ENCODE measurements around the gene C1orf53. TPM values are rescaled to one million over a fixed set of nuclear protein-coding genes. Genes with fewer than 3 reads are reported as not detected.

The C1orf53 gene
- total RNA-seq, 1 experiment from 2014 or later = 15.1 TPM

- DNase-seq (ENCODE audit: unreplicated experiment) = no peak
- TF ChIP-seq, protein P1, sequence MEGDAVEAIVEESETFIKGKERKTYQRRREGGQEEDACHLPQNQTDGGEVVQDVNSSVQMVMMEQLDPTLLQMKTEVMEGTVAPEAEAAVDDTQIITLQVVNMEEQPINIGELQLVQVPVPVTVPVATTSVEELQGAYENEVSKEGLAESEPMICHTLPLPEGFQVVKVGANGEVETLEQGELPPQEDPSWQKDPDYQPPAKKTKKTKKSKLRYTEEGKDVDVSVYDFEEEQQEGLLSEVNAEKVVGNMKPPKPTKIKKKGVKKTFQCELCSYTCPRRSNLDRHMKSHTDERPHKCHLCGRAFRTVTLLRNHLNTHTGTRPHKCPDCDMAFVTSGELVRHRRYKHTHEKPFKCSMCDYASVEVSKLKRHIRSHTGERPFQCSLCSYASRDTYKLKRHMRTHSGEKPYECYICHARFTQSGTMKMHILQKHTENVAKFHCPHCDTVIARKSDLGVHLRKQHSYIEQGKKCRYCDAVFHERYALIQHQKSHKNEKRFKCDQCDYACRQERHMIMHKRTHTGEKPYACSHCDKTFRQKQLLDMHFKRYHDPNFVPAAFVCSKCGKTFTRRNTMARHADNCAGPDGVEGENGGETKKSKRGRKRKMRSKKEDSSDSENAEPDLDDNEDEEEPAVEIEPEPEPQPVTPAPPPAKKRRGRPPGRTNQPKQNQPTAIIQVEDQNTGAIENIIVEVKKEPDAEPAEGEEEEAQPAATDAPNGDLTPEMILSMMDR (IDR thresholded peaks at IDR 0.05; ENCODE audit: unreplicated experiment) = no peak
- Mint-ChIP-seq H3K4me3 (ENCODE audit: unreplicated experiment) (peak overlapping the region; percentile 56), H3K9me3 (ENCODE audit: unreplicated experiment) (no peaks in the 10 kb centered on the region), H3K27ac (ENCODE audit: low read depth, unreplicated experiment) (no peak overlapping the region), H3K36me3 (ENCODE audit: insufficient read depth, unreplicated experiment) (no peaks in the 10 kb centered on the region), H3K27me3 (ENCODE audit: insufficient read depth, unreplicated experiment) (no peaks in the 10 kb centered on the region), H3K4me1 (ENCODE audit: insufficient read depth, unreplicated experiment) (peaks cover 13% of the 10 kb centered on the region)
- CTCF ChIA-PET = interaction anchor here (0.6 to 2.8 kb wide), 10 partner anchors 8 to 786 kb away, joined by 3 to 13 read pairs (median 3); no protein-coding TSS in a partner anchor
- intact Hi-C loops (cut with micrococcal nuclease) = loop anchor here (2.0 kb wide), 1 partner anchor 225 kb away; no protein-coding TSS in a partner anchor
- BruUV-seq (replicated peaks) = no TSS peak
- POLR2A ChIA-PET = interaction anchor here (0.7 to 5.5 kb wide), 2 partner anchors 14 to 285 kb away, joined by 4 to 34 read pairs; partner anchors contain the start of gene C1orf53
These were observed 15.6 kb downstream of the C1orf53 start for GRCh38 chr1:197917805-197918651.

DNA sequence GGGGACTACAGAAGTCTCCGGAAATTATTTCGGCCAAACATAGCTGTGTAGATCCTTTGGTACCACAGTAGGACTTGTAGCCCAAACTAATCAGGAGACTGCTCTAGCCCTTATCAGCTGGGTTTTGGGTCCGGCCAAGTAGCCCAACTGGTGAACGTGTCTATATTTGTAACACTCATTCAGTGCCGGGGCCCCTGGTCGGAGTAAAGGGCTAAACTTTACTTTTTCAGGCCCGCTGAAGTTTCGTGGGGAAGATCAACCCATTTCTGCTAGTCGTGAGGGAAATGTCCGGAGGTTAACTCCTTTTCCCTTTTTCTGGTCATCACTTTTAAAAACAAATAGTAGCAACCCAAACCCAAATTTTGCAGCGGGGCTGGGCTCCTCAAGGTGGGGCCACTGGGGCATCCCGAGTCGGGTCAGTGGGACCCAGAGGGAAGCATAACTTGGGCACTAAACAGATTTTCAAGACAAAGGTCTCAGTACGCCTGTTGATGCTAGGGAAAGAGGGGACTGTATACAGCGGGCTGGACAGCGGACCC, 16.4 kb downstream of the C1orf53 start:
- H3K27me3 Mint-ChIP-seq (ENCODE audit: insufficient read depth, unreplicated experiment) = no peaks in the 10 kb centered on the region

DNA sequence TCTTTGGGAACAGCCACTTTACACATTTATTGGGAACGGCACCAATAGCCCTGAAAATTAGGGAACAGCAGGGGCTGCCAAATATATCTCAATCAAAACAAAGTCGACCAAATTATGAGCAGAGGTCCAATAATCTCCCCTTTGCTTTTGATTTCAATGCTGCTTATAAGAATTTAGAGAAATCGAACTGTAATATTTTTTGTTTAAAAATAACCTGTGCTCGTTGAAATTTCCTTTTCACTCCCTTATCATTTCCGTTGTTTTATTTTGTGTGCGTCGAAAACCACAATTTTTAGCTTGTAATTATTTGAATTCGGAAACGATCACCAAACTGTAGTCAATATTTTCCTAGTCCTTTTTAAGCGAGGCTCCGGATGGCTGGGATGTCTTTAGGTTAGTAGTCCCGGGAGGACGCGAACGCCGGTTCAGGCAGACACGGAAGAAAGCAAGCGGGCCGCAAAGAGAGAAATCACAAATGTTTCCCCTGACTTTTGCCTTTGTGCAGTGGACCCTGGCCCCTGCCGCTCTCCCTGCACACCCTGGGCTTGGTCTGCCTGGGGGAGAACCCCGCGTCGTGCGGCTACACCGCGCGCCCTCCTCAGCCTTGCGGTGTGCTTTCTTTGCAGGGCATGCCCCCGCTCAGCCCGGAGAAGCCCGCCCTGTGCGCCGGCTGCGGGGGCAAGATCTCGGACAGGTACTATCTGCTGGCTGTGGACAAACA, 17.1 kb downstream of the C1orf53 start:
- Mint-ChIP-seq H3K27ac (ENCODE audit: low read depth, unreplicated experiment) (no peak overlapping the region), H3K4me3 (ENCODE audit: unreplicated experiment) (no peak overlapping the region)

More for the DNA sequence above, 16.4 kb downstream of the C1orf53 start:
- TF ChIP-seq, protein P1 (IDR thresholded peaks at IDR 0.05; ENCODE audit: unreplicated experiment) = no peak
- POLR2A ChIA-PET = interaction anchor here (5.5 kb wide), 1 partner anchor 15 kb away, joined by 34 read pairs; the partner anchor contains the start of gene C1orf53
- intact Hi-C loops (cut with micrococcal nuclease) = no loop called here
- Mint-ChIP-seq H3K4me1 (ENCODE audit: insufficient read depth, unreplicated experiment) (peaks cover 12% of the 10 kb centered on the region), H3K36me3 (ENCODE audit: insufficient read depth, unreplicated experiment) (no peaks in the 10 kb centered on the region), H3K9me3 (ENCODE audit: unreplicated experiment) (no peaks in the 10 kb centered on the region), H3K4me3 (ENCODE audit: unreplicated experiment) (no peak overlapping the region), H3K27ac (ENCODE audit: low read depth, unreplicated experiment) (no peak overlapping the region)
- CTCF ChIA-PET = interaction anchor here (0.6 to 1.8 kb wide), 6 partner anchors 8 to 785 kb away, joined by 3 to 12 read pairs (median 3); no protein-coding TSS in a partner anchor
- no peak for DNase-seq (ENCODE audit: unreplicated experiment)
- BruUV-seq (replicated peaks) = no TSS peak

More for the DNA sequence above, 17.1 kb downstream of the C1orf53 start:
- intact Hi-C loops (cut with micrococcal nuclease) = loop anchor here (5.0 kb wide), 3 partner anchors 238 to 768 kb away; partner anchors contain the start of gene NEK7
- no TSS peak for BruUV-seq (replicated peaks)
- DNase-seq (ENCODE audit: unreplicated experiment) = no peak
- H3K36me3 Mint-ChIP-seq (ENCODE audit: insufficient read depth, unreplicated experiment) = no peaks in the 10 kb centered on the region
- peaks cover 14% of the 10 kb centered on the region for H3K4me1 Mint-ChIP-seq (ENCODE audit: insufficient read depth, unreplicated experiment)
- H3K27me3 Mint-ChIP-seq (ENCODE audit: insufficient read depth, unreplicated experiment) = no peaks in the 10 kb centered on the region
- ChIA-PET POLR2A (no interaction called here), CTCF (interaction anchor here (0.5 to 1.8 kb wide), 3 partner anchors 10 to 398 kb away, joined by 3 to 12 read pairs (median 5); no protein-coding TSS in a partner anchor)
- no peaks in the 10 kb centered on the region for H3K9me3 Mint-ChIP-seq (ENCODE audit: unreplicated experiment)
- TF ChIP-seq, protein P1 (IDR thresholded peaks at IDR 0.05; ENCODE audit: unreplicated experiment) = no peak
